HPDE6-E6E7 (cell line): ENCODE results near the gene MGAT4A.

ENCODE experiments used
- DNase-seq: peaks from one replicate; pipeline ENCODE4 v3.0.0; 2011; ENCODE audit warnings: missing footprints; ENCODE audit errors: extremely low spot score

Gene MGAT4A

DNA sequence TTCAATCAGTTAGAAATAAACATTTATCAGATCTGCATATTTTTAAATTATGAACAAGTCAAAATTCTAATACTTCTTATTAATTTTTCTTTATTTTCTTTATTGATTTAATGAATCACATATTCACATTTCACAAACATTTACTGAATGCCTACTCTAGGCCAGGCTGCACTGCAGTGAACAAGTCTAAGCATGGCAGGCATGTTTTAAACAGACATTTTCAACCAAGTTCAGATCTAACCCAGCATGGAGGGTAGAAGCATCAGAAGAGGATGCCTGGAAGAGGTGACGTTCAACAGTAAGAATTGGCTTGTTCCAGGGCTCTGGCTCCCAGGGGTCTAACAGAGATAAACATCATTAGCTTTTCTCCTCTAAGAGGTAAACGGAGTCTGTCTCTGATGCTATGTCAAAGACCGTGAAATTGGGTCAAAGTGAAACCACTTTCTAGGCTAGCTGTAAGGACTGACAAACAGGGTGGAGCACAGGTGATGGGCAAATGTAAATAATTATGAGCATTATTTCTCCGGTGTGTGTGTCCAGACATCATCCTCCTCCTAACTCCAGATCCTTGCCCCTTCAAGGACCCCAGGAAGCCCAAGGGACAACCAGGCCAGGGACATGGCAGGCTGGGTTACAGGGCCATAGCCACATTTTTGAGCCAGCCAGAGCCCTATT is 72.0 kb downstream of the MGAT4A start:
- DNase-seq, result no peak

DNA sequence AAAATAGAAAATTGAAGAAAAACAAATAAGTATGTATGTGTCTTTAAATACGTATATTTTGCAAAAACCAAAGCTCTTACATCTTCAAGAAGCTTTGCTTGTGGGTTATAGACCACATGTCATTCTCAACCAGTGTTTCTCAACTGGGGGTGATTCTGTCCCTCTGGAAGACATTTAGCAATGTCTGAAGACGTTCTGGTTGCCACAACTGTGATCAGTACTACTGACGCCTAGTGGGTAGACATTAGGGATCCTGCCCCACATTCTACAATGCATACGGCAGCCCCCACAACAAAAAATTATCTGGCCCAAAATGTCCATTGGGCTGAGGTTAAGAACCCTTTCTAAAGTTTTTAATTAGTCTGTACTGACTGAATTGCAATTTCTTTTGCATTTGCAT is 74.1 kb downstream of the MGAT4A start:
- no peak for DNase-seq

DNA sequence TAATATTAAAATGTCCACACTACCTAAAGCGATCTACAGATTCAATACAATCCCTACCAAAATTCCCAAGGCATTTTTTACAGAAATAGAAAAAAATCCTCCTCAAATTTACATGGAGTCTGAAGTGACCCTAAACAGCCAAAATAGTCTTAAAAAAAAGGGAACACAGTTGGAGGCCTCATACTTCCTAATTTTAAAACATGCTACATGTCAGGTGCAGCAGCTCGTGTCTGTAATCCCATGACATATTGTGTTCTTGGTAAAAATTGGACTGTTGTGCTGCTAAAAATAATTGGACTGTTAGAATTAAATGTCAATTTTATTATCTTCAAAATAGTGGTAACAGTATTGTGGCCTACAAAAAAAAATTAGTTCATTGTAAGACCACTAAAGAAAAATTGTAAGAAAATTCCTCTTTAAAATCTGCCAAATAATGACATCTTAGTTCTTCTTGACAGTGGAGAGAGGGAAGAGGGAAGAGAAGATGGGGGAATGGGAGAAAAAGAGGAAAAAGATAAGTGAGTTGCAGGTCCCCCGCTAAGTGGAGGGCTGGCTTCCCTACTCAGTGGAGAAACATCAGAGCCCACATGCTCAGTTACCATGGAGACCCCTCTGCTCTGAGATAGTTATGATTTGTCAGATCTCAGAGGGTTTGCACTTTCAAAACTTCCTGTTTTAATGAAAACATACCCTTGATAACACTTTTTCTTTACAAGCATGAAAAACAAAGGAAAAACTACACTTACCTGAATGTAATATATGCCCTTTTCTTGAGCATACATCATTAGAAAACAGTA is 76.0 kb downstream of the MGAT4A start:
- no peak for DNase-seq

DNA sequence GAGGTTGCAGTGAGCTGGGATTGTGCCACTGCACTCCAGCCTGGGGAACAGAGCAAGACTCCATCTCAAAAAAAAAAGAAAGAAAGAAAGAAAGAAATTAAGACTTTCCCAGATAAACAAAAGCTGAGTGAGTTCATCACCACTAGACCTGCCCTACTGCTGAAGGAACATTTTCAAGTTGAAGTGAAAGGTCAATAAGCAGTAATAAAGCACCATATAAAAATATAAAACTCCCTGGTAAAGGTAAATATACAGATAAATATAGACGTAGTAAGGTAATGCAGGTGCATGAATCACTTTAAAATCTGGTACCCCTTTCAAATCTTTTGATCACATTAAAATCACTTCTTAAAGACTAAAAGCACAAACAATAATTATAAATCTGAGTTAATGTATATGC is 79.9 kb downstream of the MGAT4A start:
- no peak for DNase-seq

DNA sequence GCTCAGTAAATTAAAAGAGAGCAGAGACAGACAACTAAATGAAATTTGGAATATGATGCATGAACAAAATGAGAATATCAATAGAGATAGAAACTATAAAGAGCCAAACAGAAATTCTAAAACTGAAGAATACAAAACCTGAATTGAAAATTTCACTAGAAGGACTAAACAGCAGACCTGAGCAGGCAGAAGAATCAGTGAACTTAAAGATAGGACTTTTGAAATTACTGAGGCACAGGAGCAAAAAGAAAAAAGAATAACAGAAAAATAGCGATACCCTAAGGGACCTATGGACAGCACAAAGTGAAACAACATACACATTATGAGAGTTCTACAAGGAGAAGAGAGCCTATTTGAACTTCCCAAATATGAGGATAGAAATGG is 80.9 kb downstream of the MGAT4A start:
- DNase-seq, result no peak

DNA sequence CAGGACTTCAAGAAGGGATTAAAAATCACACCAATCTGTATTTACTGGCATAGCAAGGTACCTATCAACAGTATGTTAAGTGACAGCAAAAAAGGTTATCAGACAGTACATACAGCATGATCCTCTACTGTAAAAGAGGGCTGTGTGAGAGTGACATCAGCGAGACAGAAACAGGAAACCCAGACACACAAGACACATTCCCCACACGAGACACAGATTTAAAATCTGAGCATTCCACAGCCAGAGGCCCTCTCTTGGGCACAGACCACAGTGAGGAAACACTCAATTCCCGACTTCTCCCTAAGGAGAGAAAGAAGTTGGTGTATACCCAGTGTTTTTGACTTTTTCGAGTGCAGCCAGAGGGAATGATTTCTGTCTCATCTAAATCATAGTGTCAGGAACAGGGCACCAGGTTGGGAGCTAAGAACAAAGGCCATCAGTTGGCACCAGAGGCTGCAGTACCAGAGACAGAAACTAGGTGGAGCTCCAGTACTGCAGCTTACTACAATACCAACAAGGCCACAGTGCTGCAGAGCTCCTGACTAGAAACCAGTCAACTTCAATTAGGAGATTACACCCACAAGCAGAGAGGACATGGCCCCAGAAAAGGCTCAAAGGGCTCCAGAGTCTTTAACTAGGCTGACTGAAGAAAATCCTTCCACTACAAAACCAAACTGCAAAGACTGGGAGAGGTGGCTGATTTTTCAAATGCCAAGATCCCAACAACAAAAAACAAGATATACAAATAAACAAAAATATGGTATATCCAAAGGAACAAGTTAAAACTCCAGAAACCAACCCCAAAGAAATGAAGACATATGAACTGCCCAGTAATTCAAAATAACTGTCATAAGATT is 81.6 kb downstream of the MGAT4A start:
- DNase-seq, result peak; percentile 39

DNA sequence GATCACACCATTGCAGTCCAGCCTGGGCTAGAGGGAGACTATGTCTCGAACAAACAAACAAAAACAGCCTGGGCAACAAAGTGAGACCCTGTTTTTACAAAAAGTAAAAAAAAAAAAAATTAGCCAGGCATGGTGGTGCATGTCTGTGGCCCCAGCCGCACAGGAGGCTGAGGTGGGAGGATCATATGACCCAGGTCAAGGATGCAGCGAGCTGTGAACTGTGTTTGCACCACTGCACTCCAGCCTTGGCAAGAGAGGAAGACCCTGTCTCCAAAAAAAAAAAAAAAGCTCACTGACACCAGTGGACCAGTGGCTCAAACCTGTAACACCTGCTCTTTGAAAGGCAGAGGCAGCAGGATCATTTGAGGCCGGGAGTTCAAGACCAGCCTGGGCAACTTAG is 82.5 kb downstream of the MGAT4A start:
- no peak for DNase-seq

DNA sequence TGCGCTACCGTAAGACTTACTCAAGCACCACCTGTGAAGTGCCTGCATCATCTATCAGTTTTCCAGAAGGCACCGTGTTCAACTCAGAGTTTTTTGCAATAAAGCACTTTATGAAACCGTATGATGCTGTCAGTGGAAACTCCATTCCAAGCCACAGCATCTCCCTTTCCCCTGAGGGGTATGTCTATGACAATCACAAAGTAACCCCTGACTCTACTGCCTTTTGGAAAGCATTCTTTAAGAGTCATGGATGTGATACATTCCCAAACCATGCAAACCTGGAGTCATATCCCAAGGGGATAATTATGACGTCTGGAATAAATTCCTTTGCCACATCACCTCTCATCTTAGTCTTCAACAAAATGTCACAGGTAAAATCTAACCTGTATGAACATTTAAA is 83.3 kb downstream of the MGAT4A start:
- no peak for DNase-seq

DNA sequence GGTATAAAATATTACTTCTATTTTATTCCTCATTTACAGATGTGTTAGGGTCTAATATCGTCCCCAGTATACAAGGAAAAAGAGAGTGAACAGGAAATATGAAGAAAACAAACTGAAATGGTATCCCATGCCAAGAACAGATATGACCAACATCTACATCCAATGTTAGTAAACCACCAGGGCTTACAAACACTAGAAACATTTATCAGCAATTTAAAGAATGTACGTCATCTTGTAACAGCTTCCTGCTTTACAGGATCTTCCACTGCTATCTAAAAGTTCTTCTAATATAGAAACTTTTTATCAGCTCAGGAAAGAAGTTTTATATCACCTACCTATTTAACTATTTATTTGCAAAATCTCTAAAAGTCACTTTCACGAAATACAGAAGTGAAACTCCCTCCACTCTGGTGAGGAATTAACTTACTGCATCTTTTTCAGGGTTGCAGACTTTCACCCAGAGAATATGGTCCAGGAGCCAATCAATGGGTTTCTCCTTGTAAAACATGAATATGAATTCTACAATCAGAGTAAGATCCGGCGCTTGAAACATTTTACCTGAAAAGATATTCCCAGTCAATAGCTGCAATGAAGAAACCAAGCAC is 87.3 kb downstream of the MGAT4A start:
- DNase-seq, result no peak

DNA sequence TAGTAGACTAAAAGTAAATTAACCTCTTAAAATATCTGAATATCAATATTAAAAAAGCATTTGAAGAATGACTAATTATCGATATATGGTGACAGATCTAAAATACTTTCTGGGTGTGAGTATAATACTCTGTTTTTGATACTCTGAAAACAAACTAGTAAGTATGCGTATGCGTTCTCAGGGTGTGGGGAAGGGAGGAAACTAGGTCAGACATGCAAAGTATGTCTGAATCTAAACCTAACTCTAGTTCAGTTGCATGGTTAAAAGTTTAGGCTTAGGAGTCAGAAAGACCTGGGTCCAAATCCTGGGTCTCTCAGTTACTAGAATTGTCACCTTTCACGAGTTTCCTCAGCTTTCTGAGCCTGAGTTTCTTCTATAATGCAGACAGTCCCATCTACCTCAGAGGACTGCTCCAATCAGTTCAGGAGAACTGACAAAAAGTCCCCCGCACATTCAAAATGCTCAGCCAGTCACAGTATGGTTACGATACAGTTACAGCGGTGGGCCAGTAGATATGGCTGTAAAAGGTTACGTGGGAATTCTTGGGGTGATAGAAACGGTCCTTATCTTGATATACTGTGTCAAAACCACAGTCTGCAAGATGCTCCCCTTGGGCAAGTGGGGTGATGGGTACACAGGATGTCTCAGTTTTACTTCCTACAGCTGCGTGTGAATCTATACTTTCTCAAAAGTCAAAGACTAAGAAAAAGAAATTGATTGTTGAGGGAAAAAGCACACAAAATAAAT is 93.4 kb downstream of the MGAT4A start:
- DNase-seq, result no peak

DNA sequence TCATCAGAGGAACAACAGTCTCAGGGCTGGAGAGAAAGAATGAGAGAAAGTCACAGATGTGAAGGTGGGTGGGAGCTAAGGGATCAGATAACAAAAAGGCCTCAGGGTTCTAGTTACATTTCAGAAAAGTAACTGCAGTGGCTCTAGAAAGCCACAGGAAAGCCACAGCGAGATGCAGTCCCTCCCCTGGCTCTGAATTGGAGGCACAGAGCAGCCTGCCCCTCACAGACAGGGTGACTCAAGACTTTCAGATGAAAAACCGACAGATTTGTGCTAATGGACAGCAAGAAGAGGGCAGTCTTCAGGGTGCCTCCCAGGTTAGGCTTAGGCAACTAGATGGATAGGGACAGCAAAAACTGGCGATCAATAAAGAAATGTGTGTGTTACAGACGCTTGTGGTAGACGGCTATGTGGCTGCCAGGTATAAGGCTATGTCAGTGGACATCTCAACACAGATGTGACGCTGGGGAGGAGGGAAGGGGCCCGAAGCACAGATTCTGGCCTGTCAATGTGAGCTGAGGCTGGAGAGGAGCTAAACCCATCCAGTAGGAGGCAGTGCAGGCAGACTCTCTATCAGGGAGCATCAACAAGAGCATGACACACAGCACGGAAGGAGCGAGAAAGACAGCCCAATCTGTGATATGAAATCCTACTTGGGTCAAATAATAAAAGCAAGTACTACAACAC is 96.4 kb downstream of the MGAT4A start:
- no peak for DNase-seq

DNA sequence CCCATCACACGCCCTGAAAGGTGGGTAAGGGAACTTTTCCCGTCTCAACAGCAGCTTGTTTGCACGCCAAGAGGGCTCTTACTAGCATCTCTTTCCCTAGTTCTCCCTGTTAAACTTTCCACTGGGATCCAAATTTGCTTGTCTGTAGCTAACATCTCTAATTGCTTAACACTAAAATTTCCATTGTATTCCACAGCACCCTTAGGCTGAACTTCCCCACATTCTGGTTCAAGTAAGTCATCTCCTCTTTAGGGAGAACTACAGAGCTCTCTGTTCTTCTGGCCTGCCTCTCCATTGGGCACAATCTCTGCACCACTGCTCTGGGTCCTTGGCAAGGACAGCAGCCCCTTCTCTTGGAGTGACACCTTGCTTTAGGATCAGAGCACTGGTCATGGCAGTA is 98.6 kb downstream of the MGAT4A start:
- no peak for DNase-seq

DNA sequence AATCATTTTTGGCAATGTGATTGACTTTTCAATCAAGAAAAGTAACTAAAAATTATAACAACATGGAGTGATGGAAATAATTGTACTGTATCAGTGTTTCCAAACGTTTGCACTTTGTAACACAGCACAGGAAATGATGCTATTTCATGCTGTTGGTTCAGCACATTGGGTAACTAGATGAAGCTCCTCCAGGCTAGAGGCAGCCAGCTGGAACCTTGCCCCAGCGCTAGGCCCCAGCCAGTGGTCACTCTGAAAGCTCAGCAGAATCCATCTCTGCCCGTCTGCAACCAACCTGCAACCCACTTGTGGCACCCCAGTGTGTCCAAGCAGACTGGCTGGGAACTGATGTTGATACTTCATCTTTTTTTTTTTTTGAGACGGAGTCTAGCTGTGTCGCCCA is 107.3 kb downstream of the MGAT4A start:
- no peak for DNase-seq

DNA sequence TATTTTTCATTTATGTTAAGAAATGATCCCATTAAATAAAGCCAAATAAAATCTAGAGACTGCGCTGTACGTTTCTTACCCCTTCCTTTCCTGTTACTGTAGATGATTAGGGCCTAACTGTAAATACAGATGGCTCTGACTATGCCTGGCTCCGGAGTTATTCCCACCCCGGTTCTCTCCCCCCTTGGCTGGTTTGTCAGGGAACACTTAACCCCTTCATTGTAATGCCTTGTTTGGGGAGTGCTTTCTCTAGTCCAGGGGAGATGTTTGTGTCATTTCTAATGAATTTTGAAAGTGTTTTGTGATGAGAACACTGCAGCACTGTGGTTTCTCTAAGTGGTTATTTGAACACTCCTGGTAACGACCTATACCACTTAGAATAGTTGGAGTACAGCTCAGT is 113.8 kb downstream of the MGAT4A start:
- DNase-seq, result no peak

DNA sequence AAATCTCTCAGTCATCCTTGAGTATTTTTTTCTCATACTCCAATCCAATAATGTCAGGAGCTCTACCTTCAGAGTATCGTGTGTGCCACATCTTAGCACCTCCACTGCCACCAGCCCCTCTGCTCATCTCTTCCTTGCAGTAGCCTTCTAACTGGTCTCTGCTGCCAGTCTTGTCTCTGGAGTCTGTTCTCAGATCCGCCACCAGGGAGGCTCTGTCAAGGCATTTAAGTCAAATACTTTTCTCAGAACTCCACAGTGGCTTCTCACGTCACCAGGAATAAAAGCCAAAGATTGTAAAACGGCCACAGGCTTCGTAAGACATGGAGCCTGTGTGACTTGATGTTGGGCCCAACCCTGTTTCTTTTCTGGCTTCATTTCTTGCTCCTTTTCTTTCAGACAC is 115.5 kb downstream of the MGAT4A start:
- DNase-seq, result no peak

DNA sequence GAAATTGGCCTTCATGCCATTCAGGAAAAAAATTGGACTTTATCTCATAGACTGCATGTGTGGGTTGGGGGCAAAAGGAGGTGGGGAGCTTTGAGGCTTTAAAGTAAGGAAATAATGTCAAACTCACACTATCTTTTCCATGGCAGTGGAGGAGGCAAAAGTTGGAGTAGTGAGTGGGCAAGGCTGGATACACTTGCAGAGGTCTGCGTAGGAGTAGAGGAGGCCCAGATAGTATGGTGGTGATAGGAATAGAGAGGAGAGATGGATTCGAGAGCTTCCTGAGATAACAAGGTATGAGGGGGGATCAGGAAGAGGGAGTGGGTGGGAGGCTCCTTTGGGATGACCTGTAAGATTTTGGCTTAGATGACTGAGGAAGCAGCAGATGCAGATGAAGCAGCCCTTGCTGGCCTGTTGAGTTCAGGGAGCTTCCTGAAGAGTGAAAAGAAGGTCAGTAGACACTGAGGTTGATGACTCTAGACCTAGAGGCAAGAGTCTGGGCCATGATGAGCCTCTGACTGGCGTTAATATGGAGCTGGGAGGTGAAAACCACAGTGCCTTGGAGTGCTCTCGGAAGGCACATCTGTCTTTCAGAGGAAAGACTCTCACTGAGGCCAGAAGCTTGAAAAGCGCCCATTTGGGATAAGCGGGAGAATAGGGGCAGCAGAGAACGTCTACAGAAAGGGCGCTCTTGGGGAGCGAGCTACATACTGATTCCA is 116.8 kb downstream of the MGAT4A start:
- DNase-seq, result no peak

DNA sequence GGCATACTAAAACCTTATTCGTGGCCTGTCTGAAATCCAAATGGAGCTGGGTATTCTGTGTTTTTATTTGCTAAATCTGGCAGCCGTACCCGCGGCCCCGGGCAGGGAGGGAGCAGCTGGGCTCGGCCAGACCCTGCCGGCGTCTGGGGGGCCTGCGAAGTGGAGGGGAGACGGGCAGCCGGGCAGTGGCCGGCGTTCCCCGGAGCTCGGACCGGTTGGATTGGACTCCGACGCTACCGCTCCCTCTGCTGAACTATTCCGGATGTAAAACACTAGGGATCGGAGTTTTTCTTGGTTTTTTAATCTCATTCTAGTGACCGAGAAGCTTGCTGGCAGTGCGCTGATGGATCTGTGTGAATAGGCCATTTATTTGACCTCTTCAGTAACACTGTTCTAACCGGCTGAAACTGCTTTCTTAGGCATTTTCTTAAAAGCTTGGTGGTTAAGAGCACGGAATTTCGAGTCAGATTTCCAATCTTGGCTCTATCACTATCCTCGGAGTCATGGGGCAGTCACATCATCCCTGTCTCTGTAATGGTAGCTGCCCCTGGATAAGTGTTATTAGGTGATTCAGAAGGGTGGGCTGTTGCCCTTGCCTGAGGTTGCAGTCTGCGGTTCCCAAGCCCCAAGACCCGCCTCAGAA is 121.8 kb downstream of the MGAT4A start:
- DNase-seq, result no peak

DNA sequence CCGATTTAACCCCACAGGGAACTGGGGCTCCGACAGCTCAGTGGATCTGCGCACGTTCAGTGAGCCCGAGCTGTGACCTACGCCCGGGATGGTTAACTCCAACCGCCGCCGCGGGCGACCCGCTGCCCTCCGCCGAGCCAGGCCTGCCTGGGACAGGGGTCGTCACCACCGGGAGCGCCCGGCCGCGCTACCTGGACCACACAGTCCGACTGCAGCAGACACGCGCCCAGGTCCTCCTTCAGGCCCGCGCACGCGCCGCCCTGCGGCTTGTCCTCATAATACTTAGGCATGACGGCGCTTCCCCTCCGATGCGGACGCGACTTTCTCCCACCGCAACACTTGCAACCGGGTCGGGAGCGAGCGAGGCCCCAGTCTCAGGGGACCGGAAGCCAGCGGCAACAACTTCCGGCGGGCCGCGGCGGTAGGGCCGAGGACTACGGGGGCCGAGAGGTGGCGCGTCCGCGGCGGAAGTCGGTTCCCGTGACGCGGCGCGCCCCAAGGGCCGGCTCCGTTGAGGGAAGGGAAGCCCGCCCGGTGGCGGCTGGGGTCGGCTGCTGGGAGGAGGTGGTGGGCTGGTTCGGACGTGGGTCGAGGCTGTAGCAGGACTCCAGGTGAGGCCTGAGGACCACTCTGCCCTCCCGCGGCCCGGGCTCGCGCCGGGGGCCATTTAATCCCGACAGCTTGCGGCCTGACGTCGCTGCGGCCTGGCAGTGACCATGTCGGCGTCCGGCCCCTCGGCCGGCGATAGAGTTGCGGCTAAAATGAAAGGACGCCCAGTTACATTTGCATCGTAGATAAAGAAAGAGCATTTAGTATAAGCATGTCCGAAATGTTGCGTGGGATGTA is 122.6 kb downstream of the MGAT4A start, which contains the start of the genes COA5 and UNC50:
Gene COA5 (minus strand): TSS at position 397 of the 846 bp plus-strand sequence. CDS start 107 bp downstream, at position 290.
Gene UNC50 (plus strand): TSS at position 474 of the 846 bp plus-strand sequence. CDS start 1,171 bp downstream, outside the sequence.
- DNase-seq, result peak; percentile 87

DNA sequence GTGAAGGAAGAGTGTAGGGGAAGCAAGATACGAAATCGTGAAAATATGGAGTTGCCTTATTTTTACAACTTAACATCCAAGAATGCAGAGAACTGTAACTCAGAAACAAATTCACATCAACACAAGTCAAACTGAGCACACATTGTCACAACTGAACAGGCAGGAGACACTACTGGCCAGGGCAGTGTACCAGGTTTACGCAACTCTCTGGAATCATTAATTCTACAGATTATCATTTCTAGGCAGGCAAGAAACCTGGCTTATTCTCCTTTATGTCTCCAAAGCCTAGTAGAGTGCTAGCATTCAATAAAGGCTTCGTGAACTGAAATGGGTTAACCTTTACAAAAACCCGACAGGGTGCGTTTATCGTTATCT is 123.2 kb downstream of the MGAT4A start:
- no peak for DNase-seq
